Endothelial cell of umbilical vein (primary cell): ENCODE data around the gene WIPI1. TPM values are rescaled to one million over a fixed set of nuclear protein-coding genes. Genes with fewer than 3 reads are reported as not detected.

ENCODE experiments used
- BruUV-seq: library from RNA; stranded (reverse); fragments of 400-500 nt; replicated peaks from 2 replicates; lab custom pipeline; 2021; lab: Mats Ljungman, UMichigan
- CTCF ChIA-PET: fragments of 300-600, 350-600 bp; sonication (Branson Sonifier 250); formaldehyde crosslinking; loops from one replicate; lab custom pipeline; 2021; ENCODE audit warnings: antibody characterized with exemption, inconsistent platforms; lab: Charles Lee
- POLR2A ChIA-PET: fragments of 300-600, 350-600 bp; sonication (Branson Sonifier 250); formaldehyde crosslinking; loops from one replicate; lab custom pipeline; 2021; ENCODE audit warnings: antibody characterized with exemption, inconsistent platforms; lab: Charles Lee
- DNase-seq: peaks from one replicate; pipeline ENCODE4 v3.0.0-alpha.2; 2011; ENCODE audit warnings: low read depth, low spot score
- FAIRE-seq: peaks from 2 replicates; lab custom pipeline; 2011; peaks lifted over from hg19 to GRCh38; lab: Jason Lieb, UNC
- H2AFZ ChIP-seq: 2 replicates; pipeline ENCODE4 v1.6.0; 2012; ENCODE audit warnings: low read depth, low read length, control low read depth, inconsistent platforms
- H3K27ac ChIP-seq: 2 replicates; pipeline ENCODE4 v1.5.1; 2011; ENCODE audit warnings: low read depth, mild to moderate bottlenecking, control low read depth, low read length, moderate library complexity; ENCODE audit not compliant: insufficient read depth
- H3K27me3 ChIP-seq, 2 experiments: 2 replicates each; pipeline versions ENCODE4 v1.6.0 to v1.6.1; 2011; ENCODE audit warnings: low read length in 2 of 2, mixed read lengths in 1 of 2; ENCODE audit not compliant: control insufficient read depth in 2 of 2, insufficient read depth in 2 of 2
- H3K36me3 ChIP-seq, 2 experiments: 2 replicates in 1 of 2; 3 replicates in 1 of 2; pipeline ENCODE4 v1.5.1; 2011; ENCODE audit warnings: low read length in 2 of 2, mild to moderate bottlenecking in 1 of 2, moderate library complexity in 1 of 2; ENCODE audit not compliant: control insufficient read depth in 2 of 2, insufficient read depth in 2 of 2; ENCODE audit errors: extremely low read depth in 1 of 2
- H3K4me1 ChIP-seq: 3 replicates; pipeline ENCODE4 v1.5.1; 2011; ENCODE audit warnings: mild to moderate bottlenecking, low read length; ENCODE audit not compliant: control insufficient read depth, insufficient read depth; ENCODE audit errors: extremely low read depth
- H3K4me2 ChIP-seq: 2 replicates; pipeline ENCODE4 v1.6.1; 2011; ENCODE audit warnings: low read length, control low read depth, mixed read lengths; ENCODE audit not compliant: insufficient read depth
- H3K4me3 ChIP-seq, 3 experiments: fragments of 200-600 bp in 1 of 3; sonication (generic), shearing (Covaris generic) in 1 of 3; replicated peaks in 1 of 3; 2 replicates each; pipeline ENCODE4 v1.5.1; 2011 to 2016; ENCODE audit warnings: control low read depth in 3 of 3, low read length in 3 of 3, mild to moderate bottlenecking in 2 of 3, inconsistent platforms in 1 of 3, low read depth in 1 of 3, moderate library complexity in 1 of 3; ENCODE audit not compliant: insufficient read depth in 1 of 3
- H3K79me2 ChIP-seq: 2 replicates; pipeline ENCODE4 v1.6.0; 2012; ENCODE audit warnings: low read length, inconsistent platforms; ENCODE audit not compliant: control insufficient read depth, insufficient read depth
- H3K9ac ChIP-seq: replicated peaks from 2 replicates; pipeline ENCODE3; 2011; ENCODE audit warnings: low read length, control low read depth; ENCODE audit not compliant: insufficient read depth; ENCODE audit errors: extremely low read depth
- H3K9me1 ChIP-seq: replicated peaks from 3 replicates; pipeline ENCODE4 v1.6.0; 2011; ENCODE audit warnings: mild to moderate bottlenecking, low read length; ENCODE audit not compliant: control insufficient read depth, insufficient read depth; ENCODE audit errors: extremely low read depth
- H3K9me3 ChIP-seq: replicated peaks from 2 replicates; pipeline ENCODE4 v1.5.1; 2012; ENCODE audit warnings: low read length, inconsistent platforms; ENCODE audit not compliant: control insufficient read depth, insufficient read depth
- H4K20me1 ChIP-seq: replicated peaks from 2 replicates; pipeline ENCODE3; 2011; ENCODE audit warnings: mild to moderate bottlenecking, low read length; ENCODE audit not compliant: control insufficient read depth, insufficient read depth; ENCODE audit errors: extremely low read depth
- EZH2 ChIP-seq: IDR thresholded peaks from 2 replicates; pipeline ENCODE4 v1.6.1; 2012; ENCODE audit warnings: borderline replicate concordance, low read depth, mild to moderate bottlenecking, moderate library complexity, low read length, inconsistent platforms; ENCODE audit not compliant: severe bottlenecking
- FOS ChIP-seq: IDR thresholded peaks from 2 replicates; pipeline ENCODE4 v1.6.1; 2011; ENCODE audit warnings: mild to moderate bottlenecking, low read length, moderate library complexity, borderline replicate concordance; ENCODE audit not compliant: insufficient read depth
- GATA2 ChIP-seq: IDR thresholded peaks from 2 replicates; pipeline ENCODE4 v1.7.0; 2011; ENCODE audit warnings: low read depth, mild to moderate bottlenecking, moderate library complexity, mixed read lengths, low read length; ENCODE audit not compliant: insufficient read length, insufficient read depth
- JUN ChIP-seq: IDR thresholded peaks from 2 replicates; pipeline ENCODE4 v1.6.1; 2011; ENCODE audit warnings: borderline replicate concordance, low read depth; ENCODE audit not compliant: insufficient read length, insufficient read depth
- MYC ChIP-seq: IDR thresholded peaks from one replicate; pipeline ENCODE4 v1.6.1; 2011; ENCODE audit warnings: mild to moderate bottlenecking, low read depth, low read length
- POLR2A ChIP-seq: IDR thresholded peaks from 2 replicates; pipeline ENCODE4 v1.6.1; 2012; ENCODE audit warnings: low read depth, mild to moderate bottlenecking, control low read depth, low read length
- POLR2AphosphoS5 ChIP-seq: IDR thresholded peaks from 2 replicates; pipeline ENCODE4 v1.6.1; 2012; ENCODE audit warnings: low read depth, mild to moderate bottlenecking, control low read depth, low read length, moderate library complexity; ENCODE audit not compliant: insufficient read depth
- dilution Hi-C: fragments of 300-500 bp; cut with MboI; formaldehyde crosslinking; loops from one replicate; pipeline ENCODE4 v1.15.0; 2019; ENCODE audit warnings: low sequenced_read_pairs; ENCODE audit not compliant: extremely low pct_ligation_motif_present
- intact Hi-C: fragments of 100-400 bp; cut with micrococcal nuclease; formaldehyde crosslinking; loops from one replicate; pipeline ENCODE4 v1.10.0; 2022
- polyA plus RNA-seq, 4 experiments: library from polyadenylated mRNA; depleted of rRNA in 3 of 4; stranded (reverse) in 3 of 4; unstranded in 1 of 4; fragments of >200 nt; gene quantifications; 2 replicates each; pipeline versions ENCODE4 v1.2.1 to v1.2.3, GENCODE V29; 2011 to 2012; ENCODE audit warnings: missing spikeins in 1 of 4
- total RNA-seq: library from RNA; stranded (reverse); gene quantifications from 2 replicates; pipeline ENCODE4 v1.2.3, GENCODE V29; 2021
- TF ChIP-seq, protein P1 (sequence below): IDR thresholded peaks from 2 replicates; pipeline ENCODE4 v1.6.1; 2011; ENCODE audit not compliant: insufficient read depth, insufficient read length
- TF ChIP-seq, protein P2 (sequence below), 2 donors: IDR thresholded peaks; 1 replicate in 1 of 2; 2 replicates in 1 of 2; pipeline ENCODE4 v1.5.1; 2011; ENCODE audit warnings: low read length in 2 of 2, mild to moderate bottlenecking in 2 of 2, moderate library complexity in 2 of 2, control low read depth in 1 of 2, inconsistent platforms in 1 of 2, low read depth in 1 of 2; ENCODE audit not compliant: insufficient read depth in 1 of 2; ENCODE audit errors: extremely low read depth in 1 of 2

The WIPI1 gene
- total and polyA plus RNA-seq, 2 donors (not counting 3 experiments of a cell fraction or from before 2014, with no cell fraction given), result 49.9 to 70.3 TPM

DNA sequence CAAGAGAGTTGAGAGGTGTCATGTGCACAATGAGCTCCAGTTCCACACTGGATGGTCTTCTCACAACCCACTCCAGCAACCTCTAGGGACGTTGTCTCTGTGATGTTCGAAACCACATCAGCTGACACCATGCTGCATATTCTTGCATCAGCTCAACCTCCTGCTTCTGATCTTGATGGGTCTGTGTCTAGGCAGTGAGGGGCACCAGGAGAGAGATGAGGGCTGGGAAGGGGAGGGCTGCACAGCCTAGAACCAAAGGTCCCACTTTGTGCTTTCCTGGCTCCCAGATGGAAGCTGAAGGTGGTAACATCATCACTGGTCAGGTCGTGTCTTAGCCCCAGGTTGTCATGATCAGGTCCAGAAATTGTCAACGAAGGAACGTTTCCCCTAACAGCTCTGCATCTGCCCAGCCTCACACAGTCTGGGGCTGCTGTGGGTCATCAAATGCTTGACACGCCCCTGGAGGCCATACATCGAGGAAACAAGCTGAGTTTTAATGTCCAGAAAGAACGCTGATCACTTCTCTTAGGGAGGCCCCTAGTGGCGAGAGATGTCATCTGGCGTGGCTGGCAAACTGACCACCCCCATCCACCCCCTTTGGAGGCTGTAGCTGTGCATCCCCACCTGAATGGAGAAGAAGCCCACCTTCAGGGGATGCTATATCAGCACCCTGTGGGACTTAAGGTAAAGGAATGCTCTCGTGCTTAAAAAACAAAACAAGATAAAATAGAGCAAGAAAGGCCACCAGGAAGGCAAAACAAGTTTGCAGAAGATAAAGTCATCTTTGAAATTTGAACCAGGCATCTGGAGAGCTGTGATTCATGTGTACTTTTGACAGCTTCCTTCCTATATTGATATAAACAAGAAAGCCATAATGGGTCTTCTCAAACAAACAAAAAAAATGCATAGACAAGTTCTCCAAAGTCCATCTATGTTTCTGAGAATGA, 58.3 kb downstream of the WIPI1 start:
- Histone ChIP-seq H3K27me3 (no peaks in the 10 kb centered on the region), H3K36me3 (no peaks in the 10 kb centered on the region), H3K4me2 (no peak overlapping the region), H4K20me1 (no peaks in the 10 kb centered on the region), H3K9ac (no peak overlapping the region), H3K27ac (no peak overlapping the region), H3K79me2 (no peaks in the 10 kb centered on the region), H2AFZ (no peak overlapping the region), H3K9me3 (no peaks in the 10 kb centered on the region), H3K4me1 (peaks cover 11% of the 10 kb centered on the region), H3K9me1 (no peaks in the 10 kb centered on the region), H3K4me3 (no peak overlapping the region)
- ChIA-PET POLR2A (interaction anchor here (0.6 to 1.2 kb wide), 4 partner anchors 15 to 363 kb away, joined by 3 to 5 read pairs (median 3); no protein-coding TSS in a partner anchor), CTCF (interaction anchor here (0.7 to 4.7 kb wide), 65 partner anchors 8 to 456 kb away, joined by 3 to 143 read pairs (median 7); partner anchors contain the start of genes AMZ2, ARSG, SLC16A6 and WIPI1)
- dilution Hi-C loops, result no loop called here
- intact Hi-C loops, result loop anchor here (1.0 to 5.0 kb wide), 7 partner anchors 16 to 192 kb away; no protein-coding TSS in a partner anchor
- FAIRE-seq, result peak; percentile 85
- no TSS peak for BruUV-seq
- TF ChIP-seq, protein P1, sequence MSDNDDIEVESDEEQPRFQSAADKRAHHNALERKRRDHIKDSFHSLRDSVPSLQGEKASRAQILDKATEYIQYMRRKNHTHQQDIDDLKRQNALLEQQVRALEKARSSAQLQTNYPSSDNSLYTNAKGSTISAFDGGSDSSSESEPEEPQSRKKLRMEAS, result no peak
- no peak for TF ChIP-seq POLR2A
- TF ChIP-seq FOS, result peak; percentile 46
- no peak for TF ChIP-seq EZH2
- TF ChIP-seq MYC, result no peak
- TF ChIP-seq, protein P2, sequence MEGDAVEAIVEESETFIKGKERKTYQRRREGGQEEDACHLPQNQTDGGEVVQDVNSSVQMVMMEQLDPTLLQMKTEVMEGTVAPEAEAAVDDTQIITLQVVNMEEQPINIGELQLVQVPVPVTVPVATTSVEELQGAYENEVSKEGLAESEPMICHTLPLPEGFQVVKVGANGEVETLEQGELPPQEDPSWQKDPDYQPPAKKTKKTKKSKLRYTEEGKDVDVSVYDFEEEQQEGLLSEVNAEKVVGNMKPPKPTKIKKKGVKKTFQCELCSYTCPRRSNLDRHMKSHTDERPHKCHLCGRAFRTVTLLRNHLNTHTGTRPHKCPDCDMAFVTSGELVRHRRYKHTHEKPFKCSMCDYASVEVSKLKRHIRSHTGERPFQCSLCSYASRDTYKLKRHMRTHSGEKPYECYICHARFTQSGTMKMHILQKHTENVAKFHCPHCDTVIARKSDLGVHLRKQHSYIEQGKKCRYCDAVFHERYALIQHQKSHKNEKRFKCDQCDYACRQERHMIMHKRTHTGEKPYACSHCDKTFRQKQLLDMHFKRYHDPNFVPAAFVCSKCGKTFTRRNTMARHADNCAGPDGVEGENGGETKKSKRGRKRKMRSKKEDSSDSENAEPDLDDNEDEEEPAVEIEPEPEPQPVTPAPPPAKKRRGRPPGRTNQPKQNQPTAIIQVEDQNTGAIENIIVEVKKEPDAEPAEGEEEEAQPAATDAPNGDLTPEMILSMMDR (IDR thresholded peaks at IDR 0.05; ENCODE audit: extremely low read depth in 1 of 2, insufficient read depth in 1 of 2, low read depth in 1 of 2, low read length in 2 of 2), result peak; percentile 90 to 91
- TF ChIP-seq GATA2, result peak; percentile 44
- TF ChIP-seq POLR2AphosphoS5, result no peak
- no peak for TF ChIP-seq JUN
- DNase-seq, result peak; percentile 76
